HAP-1 (cell line): ENCODE data around the gene UST.
"Not testable (repeated sequence)": the region's sequence is repeated elsewhere in the genome, so short reads cannot be mapped to it uniquely, and the experiment has no call there.

ENCODE experiments used
- DNase-seq, 2 experiments: peaks; one replicate each; pipeline ENCODE4 v3.0.0-alpha.2; 2016 to 2020; ENCODE audit warnings: low spot score in 2 of 2
- H3K27me3 ChIP-seq: fragments of 250-450 bp; sonication (Bioruptor Pico); 2 replicates; pipeline ENCODE4 v1.5.1; 2020; ENCODE audit warnings: low read depth, mild to moderate bottlenecking, moderate library complexity
- H3K36me3 ChIP-seq: fragments of 250-450 bp; sonication (Bioruptor Pico); replicated peaks from 2 replicates; pipeline ENCODE4 v1.5.1; 2020; ENCODE audit warnings: mild to moderate bottlenecking
- H3K4me1 ChIP-seq: fragments of 250-450 bp; sonication (Bioruptor Pico); 2 replicates; pipeline ENCODE4 v1.5.1; 2020; ENCODE audit warnings: mild to moderate bottlenecking
- H3K4me3 ChIP-seq: fragments of 250-450 bp; sonication (Bioruptor Pico); 2 replicates; pipeline ENCODE4 v1.5.1; 2020; ENCODE audit warnings: mild to moderate bottlenecking, moderate library complexity
- H3K9me3 ChIP-seq: fragments of 250-450 bp; sonication (Bioruptor Pico); 2 replicates; pipeline ENCODE4 v1.5.1; 2020; ENCODE audit warnings: mild to moderate bottlenecking, moderate library complexity
- in situ Hi-C: fragments of 300-500 bp; cut with MboI; formaldehyde crosslinking; loops from 3 replicates; pipeline ENCODE4 v1.14.3; 2020; ENCODE audit warnings: low sequenced_read_pairs, inconsistent platforms, mixed read lengths

UST gene

GRCh38 chr6:148849449-148849848 lies 102.6 kb downstream of the UST start:
- in situ Hi-C loops, H3K9me3 ChIP-seq, H3K4me1 ChIP-seq, H3K4me3 ChIP-seq, H3K27me3 ChIP-seq, H3K36me3 ChIP-seq, DNase-seq: not testable (repeated sequence)

GRCh38 chr6:148850964-148851363 lies 104.1 kb downstream of the UST start:
- peak; percentile 32 to 53 for DNase-seq
- Histone ChIP-seq H3K36me3 (no peaks in the 10 kb centered on the region), H3K27me3 (no peaks in the 10 kb centered on the region), H3K4me1 (peaks cover 8% of the 10 kb centered on the region), H3K4me3 (no peak overlapping the region), H3K9me3 (no peaks in the 10 kb centered on the region)
- in situ Hi-C loops = no loop called here

- Histone ChIP-seq H3K36me3 (no peaks in the 10 kb centered on the region), H3K4me3 (no peak overlapping the region), H3K4me1 (peaks cover 8% of the 10 kb centered on the region), H3K9me3 (no peaks in the 10 kb centered on the region), H3K27me3 (no peaks in the 10 kb centered on the region)
- DNase-seq = no peak
- in situ Hi-C loops = no loop called here
These were observed 105.1 kb downstream of the UST start for GRCh38 chr6:148851683-148852556.

DNA sequence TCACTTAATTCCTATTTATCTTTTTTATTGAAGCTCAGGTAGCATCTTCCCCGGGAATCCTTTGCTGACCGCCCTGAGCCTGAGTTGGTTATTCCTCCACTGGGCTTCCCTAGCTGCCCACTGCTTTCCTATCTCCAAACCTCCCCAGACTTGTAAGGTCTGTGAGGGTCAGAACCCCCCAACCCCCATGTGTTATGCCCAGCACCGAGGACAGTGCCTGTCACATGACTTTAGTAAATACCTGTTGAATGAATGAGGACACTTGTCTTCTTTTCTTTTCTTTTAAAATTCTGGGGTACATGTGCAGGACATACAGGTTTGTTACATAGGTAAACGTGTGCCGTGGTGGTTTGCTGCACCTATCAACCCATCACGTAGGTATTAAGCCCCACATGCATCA lies 105.9 kb downstream of the UST start:
- Histone ChIP-seq H3K4me3 (no peak overlapping the region), H3K27me3 (no peaks in the 10 kb centered on the region), H3K36me3 (no peaks in the 10 kb centered on the region), H3K9me3 (no peaks in the 10 kb centered on the region), H3K4me1 (peaks cover 8% of the 10 kb centered on the region)
- in situ Hi-C loops = no loop called here
- DNase-seq = no peak

GRCh38 chr6:148853113-148853512 lies 106.3 kb downstream of the UST start:
- in situ Hi-C loops, H3K27me3 ChIP-seq, DNase-seq, H3K9me3 ChIP-seq, H3K4me1 ChIP-seq, H3K4me3 ChIP-seq, H3K36me3 ChIP-seq: not testable (repeated sequence)

DNA sequence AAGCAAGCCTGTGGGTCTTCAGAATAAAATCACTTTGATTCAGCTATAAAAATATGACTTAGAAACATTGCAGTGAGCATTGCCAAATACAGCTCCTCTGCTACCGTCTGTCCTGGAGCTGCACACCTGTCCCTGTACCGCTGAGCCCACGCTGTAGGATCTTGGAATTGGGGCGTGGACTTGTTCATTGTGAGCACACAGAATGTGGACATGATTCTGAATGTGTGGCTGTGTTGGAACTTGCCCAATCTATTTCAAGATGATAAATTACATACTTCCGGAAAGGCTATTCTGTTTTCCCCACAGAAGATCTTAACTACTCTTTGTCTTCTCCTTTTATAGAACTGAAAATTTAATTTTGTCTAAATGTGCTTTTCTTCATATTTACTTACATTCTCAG lies 107.3 kb downstream of the UST start:
- Histone ChIP-seq H3K4me1 (peaks cover 8% of the 10 kb centered on the region), H3K27me3 (no peaks in the 10 kb centered on the region), H3K36me3 (no peaks in the 10 kb centered on the region), H3K9me3 (no peaks in the 10 kb centered on the region), H3K4me3 (no peak overlapping the region)
- in situ Hi-C loops = no loop called here
- DNase-seq = no peak

DNA sequence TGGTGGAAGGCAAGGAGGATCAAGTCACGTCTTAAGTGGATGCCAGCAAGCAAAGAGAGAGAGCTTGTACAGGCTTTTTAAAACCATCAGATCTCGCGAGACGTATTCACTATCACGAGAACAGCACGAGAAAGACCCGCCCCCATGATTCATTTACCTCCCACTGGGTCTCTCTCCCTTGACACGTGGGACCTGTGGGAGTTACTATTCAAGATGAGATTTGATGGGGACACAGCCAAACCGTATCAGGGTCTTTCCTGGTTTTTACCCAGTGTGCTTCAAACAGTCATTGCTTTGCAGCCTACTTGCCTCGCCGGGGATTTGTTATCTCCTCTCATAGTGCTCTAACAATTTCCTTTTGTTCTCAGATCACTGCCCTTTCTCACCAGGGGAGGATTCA lies 108.2 kb downstream of the UST start:
- no peak for DNase-seq
- Histone ChIP-seq H3K4me3 (no peak overlapping the region), H3K36me3 (no peaks in the 10 kb centered on the region), H3K27me3 (no peaks in the 10 kb centered on the region), H3K9me3 (no peaks in the 10 kb centered on the region), H3K4me1 (peaks cover 8% of the 10 kb centered on the region)
- in situ Hi-C loops = no loop called here

- in situ Hi-C loops = no loop called here
- Histone ChIP-seq H3K27me3 (no peaks in the 10 kb centered on the region), H3K4me1 (peaks cover 5% of the 10 kb centered on the region), H3K4me3 (no peak overlapping the region), H3K36me3 (no peaks in the 10 kb centered on the region), H3K9me3 (no peaks in the 10 kb centered on the region)
- no peak for DNase-seq
These were observed 108.9 kb downstream of the UST start for GRCh38 chr6:148855744-148856143.

- in situ Hi-C loops = no loop called here
- no peaks in the 10 kb centered on the region for H3K27me3 ChIP-seq
- H3K36me3 ChIP-seq = no peaks in the 10 kb centered on the region
- H3K4me3 ChIP-seq = no peak overlapping the region
- H3K4me1 ChIP-seq = no peaks in the 10 kb centered on the region; the same call in 1 of the 2 replicates
- H3K9me3 ChIP-seq = no peaks in the 10 kb centered on the region
- DNase-seq = no peak
These were observed 111.1 kb downstream of the UST start for GRCh38 chr6:148857798-148858390.

- in situ Hi-C loops, H3K27me3 ChIP-seq, H3K36me3 ChIP-seq, DNase-seq, H3K9me3 ChIP-seq, H3K4me3 ChIP-seq: not testable (repeated sequence)
- H3K4me1 ChIP-seq = peaks cover 18% of the 10 kb centered on the region
These were observed 117.3 kb downstream of the UST start for GRCh38 chr6:148864132-148864531.

DNA sequence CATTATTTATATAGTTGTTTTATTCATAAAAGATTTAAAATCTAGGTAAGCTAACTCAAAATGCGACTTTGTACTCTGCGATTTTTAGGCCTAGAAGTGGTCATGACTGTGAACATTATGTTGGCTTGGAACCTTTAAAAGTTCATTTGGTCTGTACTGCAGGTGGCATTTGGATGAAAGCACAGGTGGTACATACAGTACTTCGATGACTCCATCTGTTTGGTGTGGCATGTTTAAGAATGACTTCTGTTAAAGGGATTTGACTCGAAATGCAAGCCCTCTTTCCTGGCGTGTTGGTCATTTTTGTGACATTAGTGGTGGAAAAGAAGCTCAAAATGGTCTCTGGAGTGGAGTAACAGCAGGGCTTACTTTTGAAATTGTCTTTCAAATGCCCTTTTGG lies 118.1 kb downstream of the UST start:
- in situ Hi-C loops = no loop called here
- DNase-seq = no peak
- H3K36me3 ChIP-seq = no peaks in the 10 kb centered on the region
- no peaks in the 10 kb centered on the region for H3K27me3 ChIP-seq
- H3K9me3 ChIP-seq = 0 out of 2 replicates have a peak, but pooled peaks cover 4% of the 10 kb centered on the region
- H3K4me3 ChIP-seq = no peak overlapping the region
- peaks cover 23% of the 10 kb centered on the region for H3K4me1 ChIP-seq

GRCh38 chr6:148866657-148867268 lies 119.9 kb downstream of the UST start:
- in situ Hi-C loops = no loop called here
- H3K9me3 ChIP-seq = 0 out of 2 replicates have a peak, but pooled peaks cover 4% of the 10 kb centered on the region
- H3K27me3 ChIP-seq = no peaks in the 10 kb centered on the region
- H3K36me3 ChIP-seq = no peaks in the 10 kb centered on the region
- no peak overlapping the region for H3K4me3 ChIP-seq
- no peak for DNase-seq
- peaks cover 23% of the 10 kb centered on the region for H3K4me1 ChIP-seq

GRCh38 chr6:148867862-148868261 lies 121.0 kb downstream of the UST start:
- Histone ChIP-seq H3K36me3 (no peaks in the 10 kb centered on the region), H3K4me1 (peaks cover 23% of the 10 kb centered on the region), H3K9me3 (0 out of 2 replicates have a peak, but pooled peaks cover 4% of the 10 kb centered on the region), H3K4me3 (no peak overlapping the region), H3K27me3 (no peaks in the 10 kb centered on the region)
- in situ Hi-C loops = no loop called here
- DNase-seq = no peak

- 0 out of 2 replicates have a peak, but pooled peaks cover 4% of the 10 kb centered on the region for H3K9me3 ChIP-seq
- H3K36me3 ChIP-seq = no peaks in the 10 kb centered on the region
- H3K27me3 ChIP-seq = no peaks in the 10 kb centered on the region
- no peak overlapping the region for H3K4me3 ChIP-seq
- H3K4me1 ChIP-seq = peaks cover 23% of the 10 kb centered on the region
- peak in 1 of 2 experiments; percentile 73 for DNase-seq
- in situ Hi-C loops = no loop called here
These were observed 121.5 kb downstream of the UST start for GRCh38 chr6:148868314-148868713.
